SK-N-SH (cell line): Measurements from ENCODE around the gene CFHR5.
"Not testable (repeated sequence)": the region's sequence is repeated elsewhere in the genome, so short reads cannot be mapped to it uniquely, and the experiment has no call there.

Source experiments
- CHD2 ChIP-seq: fragments of 150-350 bp; IDR thresholded peaks from 2 replicates; pipeline ENCODE4 v1.6.1; 2018; ENCODE audit warnings: low read length; ENCODE audit not compliant: partially characterized antibody
- CTCF ChIP-seq: fragments of 200-600 bp; sonication (generic); IDR thresholded peaks from 2 replicates; pipeline ENCODE4 v1.6.1; 2017; ENCODE audit warnings: antibody characterized with exemption, mild to moderate bottlenecking, moderate library complexity
- MXI1 ChIP-seq: IDR thresholded peaks from 2 replicates; pipeline ENCODE4 v1.6.1; 2012; ENCODE audit warnings: mild to moderate bottlenecking, low read depth, low read length, improper control_type of control experiment
- POLR2AphosphoS5 ChIP-seq: IDR thresholded peaks from 2 replicates; pipeline ENCODE4 v1.6.1; 2012; ENCODE audit warnings: low read depth, low read length
- REST ChIP-seq: IDR thresholded peaks from 2 replicates; pipeline ENCODE4 v1.6.1; 2012; ENCODE audit warnings: mild to moderate bottlenecking, low read depth, low read length, moderate library complexity
- TEAD4 ChIP-seq: IDR thresholded peaks from 2 replicates; pipeline ENCODE4 v1.4.0; 2012; ENCODE audit warnings: mild to moderate bottlenecking, borderline replicate concordance; ENCODE audit not compliant: insufficient read depth
- TF ChIP-seq, protein P1 (sequence below): IDR thresholded peaks from 2 replicates; pipeline ENCODE4; 2012

DNA sequence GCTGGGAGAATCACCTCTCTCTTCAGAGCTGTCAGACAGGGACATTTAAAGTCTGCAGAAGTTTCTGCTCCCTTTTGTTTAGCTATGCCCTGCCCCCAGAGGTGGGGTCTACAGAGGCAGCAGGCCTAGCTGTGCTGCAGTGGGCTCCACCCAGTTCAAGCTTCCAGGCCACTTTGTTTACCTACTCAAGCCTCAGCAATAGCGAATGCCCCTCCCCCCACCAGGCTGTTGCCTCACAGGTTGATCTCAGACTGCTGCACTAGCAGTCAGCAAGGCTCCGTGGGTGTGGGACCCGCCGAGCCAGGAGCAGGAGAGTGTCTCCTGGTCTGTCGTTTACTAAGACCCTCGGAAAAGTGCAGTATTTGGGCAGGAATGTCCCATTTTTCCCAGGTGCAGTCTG is 35.9 kb upstream of the CFHR5 start:
- not testable (repeated sequence) for TF ChIP-seq REST, CTCF, CHD2, POLR2AphosphoS5, MXI1, TEAD4
- TF ChIP-seq, protein P1, sequence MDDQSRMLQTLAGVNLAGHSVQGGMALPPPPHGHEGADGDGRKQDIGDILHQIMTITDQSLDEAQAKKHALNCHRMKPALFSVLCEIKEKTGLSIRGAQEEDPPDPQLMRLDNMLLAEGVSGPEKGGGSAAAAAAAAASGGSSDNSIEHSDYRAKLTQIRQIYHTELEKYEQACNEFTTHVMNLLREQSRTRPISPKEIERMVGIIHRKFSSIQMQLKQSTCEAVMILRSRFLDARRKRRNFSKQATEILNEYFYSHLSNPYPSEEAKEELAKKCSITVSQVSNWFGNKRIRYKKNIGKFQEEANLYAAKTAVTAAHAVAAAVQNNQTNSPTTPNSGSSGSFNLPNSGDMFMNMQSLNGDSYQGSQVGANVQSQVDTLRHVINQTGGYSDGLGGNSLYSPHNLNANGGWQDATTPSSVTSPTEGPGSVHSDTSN: not testable (repeated sequence)
